ENCODE measurements around the gene INPP5A.

DNA sequence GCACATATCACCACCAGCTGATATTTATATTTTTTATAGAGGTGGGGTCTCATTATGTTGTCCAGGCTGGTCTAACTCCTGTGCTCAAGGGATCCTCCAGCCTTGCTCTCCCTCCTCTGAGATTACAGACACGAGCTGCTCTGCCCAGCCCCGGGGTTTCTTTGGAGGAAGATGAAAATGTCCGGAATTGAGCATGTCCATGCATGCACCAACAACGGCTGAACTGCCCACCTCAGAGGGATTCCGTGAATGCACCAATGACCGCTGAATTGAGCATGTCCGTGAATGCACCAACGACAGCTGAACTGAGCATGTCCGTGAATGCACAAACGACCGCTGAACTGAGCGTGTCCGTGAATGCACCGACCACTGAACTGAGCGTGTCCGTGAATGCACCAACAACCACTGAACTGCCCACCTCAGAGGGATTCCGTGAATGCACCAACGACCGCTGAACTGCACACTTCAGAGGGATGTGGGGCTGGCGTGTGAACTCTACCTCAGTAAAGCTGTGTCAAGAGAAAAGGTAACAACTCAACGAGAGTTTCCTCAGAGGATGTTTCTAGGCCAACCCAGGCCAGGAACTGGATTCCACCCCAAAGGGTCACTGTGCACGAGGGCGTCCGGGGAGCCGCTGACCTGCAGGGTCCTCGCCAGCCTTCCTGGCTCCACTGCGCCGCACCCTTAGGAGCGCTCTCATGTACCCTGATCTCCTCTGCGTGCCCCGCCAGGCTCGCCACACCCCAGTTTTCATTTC is 34.9 kb upstream of the INPP5A start:
- TF ChIP-seq SMAD1 (IDR thresholded peaks at IDR 0.05; ENCODE audit: low read depth, low read length, partially characterized antibody) (no peak), TEAD1 (CRISPR knock-in tag; IDR thresholded peaks at IDR 0.05) (no peak), SP2 (IDR thresholded peaks at IDR 0.05; ENCODE audit: extremely low read depth, low read depth, low read length, poor library complexity, severe bottlenecking) (no peak), POLR2A (conservative IDR thresholded peaks at IDR 0.05) (no peak), KLF16 (IDR thresholded peaks at IDR 0.05) (no peak), HNRNPLL (IDR thresholded peaks at IDR 0.05; ENCODE audit: low read depth, low read length, poor library complexity, severe bottlenecking) (no peak), CEBPB (tag; IDR thresholded peaks at IDR 0.05) (no peak), TCFL5 (CRISPR knock-in tag; conservative IDR thresholded peaks at IDR 0.05) (no peak), HDAC1 (IDR thresholded peaks at IDR 0.05) (no peak), MEF2A (IDR thresholded peaks at IDR 0.05; ENCODE audit: control insufficient read depth, low read depth, low read length) (no peak), FOXP1 (CRISPR knock-in tag; IDR thresholded peaks at IDR 0.05) (no peak), CHD1 (IDR thresholded peaks at IDR 0.05; ENCODE audit: low read length) (no peak), RBM25 (IDR thresholded peaks at IDR 0.05; ENCODE audit: low read depth, low read length, severe bottlenecking) (no peak), ZNF766 (CRISPR knock-in tag; conservative IDR thresholded peaks at IDR 0.05) (no peak)

Data from K562 (cell line).